Activated naive CD8-positive, alpha-beta T cell treated with anti-CD3 and anti-CD28 coated beads, Interleukin-2, amount 50 U/mL, for 24 hours (primary cell): ENCODE data around the gene SLC2A4.

Source experiments
- ATAC-seq: fragments of 150-1000 bp; cut with Tn5 transposase; one replicate; pipeline ENCODE4 v1.10.0; 2021
- DNase-seq: peaks from one replicate; pipeline ENCODE4 v3.0.0; 2021
- H3K27ac Mint-ChIP-seq: one replicate; pipeline ENCODE4 v1.8.0; 2021; ENCODE audit warnings: mild to moderate bottlenecking, mixed read lengths
- H3K27me3 Mint-ChIP-seq: one replicate; pipeline ENCODE4 v1.8.0; 2021; ENCODE audit warnings: mixed read lengths
- H3K36me3 Mint-ChIP-seq: one replicate; pipeline ENCODE4 v1.8.0; 2021; ENCODE audit warnings: low read depth, mixed read lengths
- H3K4me1 Mint-ChIP-seq: one replicate; pipeline ENCODE4 v1.8.0; 2021; ENCODE audit warnings: mixed read lengths
- H3K4me3 Mint-ChIP-seq: one replicate; pipeline ENCODE4 v1.8.0; 2021; ENCODE audit warnings: mild to moderate bottlenecking, moderate library complexity, mixed read lengths
- H3K9me3 Mint-ChIP-seq: one replicate; pipeline ENCODE4 v1.8.0; 2021; ENCODE audit warnings: mixed read lengths

Gene SLC2A4

GRCh38 chr17:7294614-7295153 lies 13.2 kb downstream of the SLC2A4 start, which contains the start of gene YBX2:
YBX2 (minus strand) TSS chr17:7294639; CDS start chr17:7294500, 139 bp downstream.
- no peaks in the 10 kb centered on the region for H3K36me3 Mint-ChIP-seq
- peaks cover 29% of the 10 kb centered on the region for H3K27me3 Mint-ChIP-seq
- DNase-seq (peak; percentile 79), ATAC-seq (peak; percentile 77)
- peaks cover 23% of the 10 kb centered on the region for H3K4me1 Mint-ChIP-seq
- no peaks in the 10 kb centered on the region for H3K9me3 Mint-ChIP-seq
- no peak within 1 kb of the TSS for H3K27ac Mint-ChIP-seq
- H3K4me3 Mint-ChIP-seq, result peak within 1 kb of the TSS; percentile 55

- no peaks in the 10 kb centered on the region for H3K9me3 Mint-ChIP-seq
- H3K27ac Mint-ChIP-seq, result no peak overlapping the region
- ATAC-seq (no peak), DNase-seq (no peak)
- H3K27me3 Mint-ChIP-seq, result peaks cover 30% of the 10 kb centered on the region
- H3K36me3 Mint-ChIP-seq, result no peaks in the 10 kb centered on the region
- H3K4me1 Mint-ChIP-seq, result peaks cover 23% of the 10 kb centered on the region
- H3K4me3 Mint-ChIP-seq, result peak overlapping the region; percentile 55
Observed at GRCh38 chr17:7295230-7296180, 14.0 kb downstream of the SLC2A4 start.

- no peaks in the 10 kb centered on the region for H3K36me3 Mint-ChIP-seq
- peak; percentile 85 for DNase-seq
- no peak overlapping the region for H3K27ac Mint-ChIP-seq
- ATAC-seq, result peak; percentile 25
- H3K4me3 Mint-ChIP-seq, result peak overlapping the region; percentile 52
- H3K4me1 Mint-ChIP-seq, result peaks cover 23% of the 10 kb centered on the region
- H3K9me3 Mint-ChIP-seq, result no peaks in the 10 kb centered on the region
- peaks cover 30% of the 10 kb centered on the region for H3K27me3 Mint-ChIP-seq
Observed at GRCh38 chr17:7296189-7296861, 14.8 kb downstream of the SLC2A4 start.

GRCh38 chr17:7304179-7304578 lies 22.7 kb downstream of the SLC2A4 start:
- H3K4me1 Mint-ChIP-seq, result peaks cover 23% of the 10 kb centered on the region
- peaks cover 7% of the 10 kb centered on the region for H3K27me3 Mint-ChIP-seq
- ATAC-seq (no peak), DNase-seq (no peak)
- no peak overlapping the region for H3K27ac Mint-ChIP-seq
- no peak overlapping the region for H3K4me3 Mint-ChIP-seq
- H3K36me3 Mint-ChIP-seq, result peaks cover 14% of the 10 kb centered on the region
- H3K9me3 Mint-ChIP-seq, result no peaks in the 10 kb centered on the region

GRCh38 chr17:7306911-7307685 lies 25.6 kb downstream of the SLC2A4 start, which contains the start of gene EIF5A:
EIF5A (plus strand) TSS chr17:7307628; CDS start chr17:7309636, 2,008 bp downstream.
- Mint-ChIP-seq H3K27me3 (peaks cover 5% of the 10 kb centered on the region), H3K4me1 (peaks cover 50% of the 10 kb centered on the region), H3K36me3 (peaks cover 41% of the 10 kb centered on the region), H3K4me3 (peak within 1 kb of the TSS; percentile 98), H3K9me3 (no peaks in the 10 kb centered on the region), H3K27ac (peak within 1 kb of the TSS; percentile 99)
- ATAC-seq (peak; percentile 78), DNase-seq (peak; percentile 100)

GRCh38 chr17:7307686-7308624 lies 26.4 kb downstream of the SLC2A4 start:
- no peak for ATAC-seq
- Mint-ChIP-seq H3K36me3 (peaks cover 49% of the 10 kb centered on the region), H3K4me1 (peaks cover 58% of the 10 kb centered on the region)

GRCh38 chr17:7308625-7309433 lies 27.3 kb downstream of the SLC2A4 start:
- H3K9me3 Mint-ChIP-seq, result no peaks in the 10 kb centered on the region
- peak; percentile 80 for DNase-seq
- peak overlapping the region; percentile 98 for H3K4me3 Mint-ChIP-seq
- peaks cover 55% of the 10 kb centered on the region for H3K36me3 Mint-ChIP-seq
- ATAC-seq, result peak; percentile 30
- H3K4me1 Mint-ChIP-seq, result peaks cover 66% of the 10 kb centered on the region
- peaks cover 5% of the 10 kb centered on the region for H3K27me3 Mint-ChIP-seq
- peak overlapping the region; percentile 99 for H3K27ac Mint-ChIP-seq

More at GRCh38 chr17:7307686-7308624, 26.4 kb downstream of the SLC2A4 start:
- H3K4me3 Mint-ChIP-seq, result peak overlapping the region; percentile 98
- H3K27me3 Mint-ChIP-seq, result peaks cover 5% of the 10 kb centered on the region
- DNase-seq, result peak; percentile 60
- H3K9me3 Mint-ChIP-seq, result no peaks in the 10 kb centered on the region
- H3K27ac Mint-ChIP-seq, result peak overlapping the region; percentile 99

DNA sequence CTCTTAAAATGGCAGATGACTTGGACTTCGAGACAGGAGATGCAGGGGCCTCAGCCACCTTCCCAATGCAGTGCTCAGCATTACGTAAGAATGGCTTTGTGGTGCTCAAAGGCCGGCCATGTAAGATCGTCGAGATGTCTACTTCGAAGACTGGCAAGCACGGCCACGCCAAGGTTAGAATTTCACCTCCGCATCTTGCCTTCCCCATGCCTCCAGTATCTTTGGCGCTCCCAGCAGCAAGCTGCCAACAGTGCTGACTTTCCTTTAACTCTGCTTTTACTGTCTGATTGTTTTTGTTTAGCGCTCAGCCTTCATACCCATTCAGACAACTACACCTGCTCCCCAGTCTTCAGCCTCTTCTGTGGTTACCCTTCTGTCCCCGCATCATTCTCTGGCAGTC lies 28.1 kb downstream of the SLC2A4 start:
- DNase-seq (no peak), ATAC-seq (no peak)
- peak overlapping the region; percentile 98 for H3K4me3 Mint-ChIP-seq
- H3K27ac Mint-ChIP-seq, result peak overlapping the region; percentile 99
- no peaks in the 10 kb centered on the region for H3K9me3 Mint-ChIP-seq
- H3K4me1 Mint-ChIP-seq, result peaks cover 74% of the 10 kb centered on the region
- peaks cover 62% of the 10 kb centered on the region for H3K36me3 Mint-ChIP-seq
- peaks cover 5% of the 10 kb centered on the region for H3K27me3 Mint-ChIP-seq

- Mint-ChIP-seq H3K4me3 (peak overlapping the region; percentile 98), H3K27ac (peak overlapping the region; percentile 99), H3K4me1 (peaks cover 79% of the 10 kb centered on the region), H3K9me3 (no peaks in the 10 kb centered on the region), H3K27me3 (peaks cover 5% of the 10 kb centered on the region), H3K36me3 (peaks cover 65% of the 10 kb centered on the region)
- ATAC-seq, result no peak
- DNase-seq, result no peak
Observed at GRCh38 chr17:7311110-7311705, 29.7 kb downstream of the SLC2A4 start.

- DNase-seq (no peak), ATAC-seq (no peak)
- Mint-ChIP-seq H3K27ac (peak overlapping the region; percentile 90), H3K36me3 (peaks cover 63% of the 10 kb centered on the region), H3K27me3 (no peaks in the 10 kb centered on the region), H3K9me3 (no peaks in the 10 kb centered on the region), H3K4me3 (peak overlapping the region; percentile 98), H3K4me1 (peaks cover 69% of the 10 kb centered on the region)
Observed at GRCh38 chr17:7312432-7313087, 31.0 kb downstream of the SLC2A4 start.

- H3K36me3 Mint-ChIP-seq, result peaks cover 66% of the 10 kb centered on the region
Observed at GRCh38 chr17:7313088-7313889, 31.8 kb downstream of the SLC2A4 start.

More at GRCh38 chr17:7313088-7313889, 31.8 kb downstream of the SLC2A4 start:
- ATAC-seq, result peak; percentile 15
- Mint-ChIP-seq H3K4me3 (peak overlapping the region; percentile 98), H3K27ac (peak overlapping the region; percentile 90), H3K4me1 (peaks cover 69% of the 10 kb centered on the region), H3K9me3 (no peaks in the 10 kb centered on the region), H3K27me3 (no peaks in the 10 kb centered on the region)
- no peak for DNase-seq
